Upper lobe of right lung (tissue), 1 donor: ENCODE data around the gene RAP1GAP2. TPM values are rescaled to one million over a fixed set of nuclear protein-coding genes. Genes with fewer than 3 reads are reported as not detected.

Experiments
- ATAC-seq: fragments of 200-7000 bp; cut with Tn5 transposase; one replicate; pipeline ENCODE4 v1.9.1; 2020; ENCODE audit warnings: mild to moderate bottlenecking, moderate library complexity
- DNase-seq: peaks from one replicate; pipeline ENCODE4 v3.0.0-alpha.2; 2020
- H3K27ac ChIP-seq: fragments of 200-600 bp; one replicate; pipeline ENCODE4 v1.8.0; 2022
- H3K27me3 ChIP-seq: fragments of 200-600 bp; one replicate; pipeline ENCODE4 v1.8.0; 2022; ENCODE audit warnings: mild to moderate bottlenecking
- H3K36me3 ChIP-seq: fragments of 200-600 bp; one replicate; pipeline ENCODE4 v1.8.0; 2022
- H3K4me1 ChIP-seq: fragments of 200-600 bp; one replicate; pipeline ENCODE4 v1.8.0; 2022
- H3K4me3 ChIP-seq: fragments of 200-600 bp; one replicate; pipeline ENCODE4 v1.8.0; 2022; ENCODE audit warnings: mild to moderate bottlenecking
- H3K9me3 ChIP-seq: fragments of 200-600 bp; one replicate; pipeline ENCODE4 v1.8.0; 2022
- intact Hi-C: fragments of 100-400 bp; cut with DNase I; formaldehyde crosslinking; loops from one replicate; pipeline ENCODE4 v1.11.0; 2022
- total RNA-seq: library from RNA; stranded (reverse); fragmentation: NEBNext Ultra II Directional; extraction: Animal tissue kit (Norgen Biotek cat#: 25700); gene quantifications from one replicate; pipeline ENCODE4 v1.2.1, GENCODE V29; 2021
- TF ChIP-seq, protein P1 (sequence below): fragments of 200-600 bp; IDR thresholded peaks from one replicate; pipeline ENCODE4 v1.8.0; 2022; ENCODE audit warnings: antibody characterized with exemption
- donor health status: DM: no; HTN: yes; CAD: no; lungs with severe emphysema.

The RAP1GAP2 gene
- total RNA-seq, 1 donor from 2014 or later: 16.1 TPM

GRCh38 chr17:2946144-2946543 lies 149.9 kb downstream of the RAP1GAP2 start:
- TF ChIP-seq, protein P1, sequence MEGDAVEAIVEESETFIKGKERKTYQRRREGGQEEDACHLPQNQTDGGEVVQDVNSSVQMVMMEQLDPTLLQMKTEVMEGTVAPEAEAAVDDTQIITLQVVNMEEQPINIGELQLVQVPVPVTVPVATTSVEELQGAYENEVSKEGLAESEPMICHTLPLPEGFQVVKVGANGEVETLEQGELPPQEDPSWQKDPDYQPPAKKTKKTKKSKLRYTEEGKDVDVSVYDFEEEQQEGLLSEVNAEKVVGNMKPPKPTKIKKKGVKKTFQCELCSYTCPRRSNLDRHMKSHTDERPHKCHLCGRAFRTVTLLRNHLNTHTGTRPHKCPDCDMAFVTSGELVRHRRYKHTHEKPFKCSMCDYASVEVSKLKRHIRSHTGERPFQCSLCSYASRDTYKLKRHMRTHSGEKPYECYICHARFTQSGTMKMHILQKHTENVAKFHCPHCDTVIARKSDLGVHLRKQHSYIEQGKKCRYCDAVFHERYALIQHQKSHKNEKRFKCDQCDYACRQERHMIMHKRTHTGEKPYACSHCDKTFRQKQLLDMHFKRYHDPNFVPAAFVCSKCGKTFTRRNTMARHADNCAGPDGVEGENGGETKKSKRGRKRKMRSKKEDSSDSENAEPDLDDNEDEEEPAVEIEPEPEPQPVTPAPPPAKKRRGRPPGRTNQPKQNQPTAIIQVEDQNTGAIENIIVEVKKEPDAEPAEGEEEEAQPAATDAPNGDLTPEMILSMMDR: no peak
- intact Hi-C loops: no loop called here
- H3K4me1 ChIP-seq: no peaks in the 10 kb centered on the region
- no peak for ATAC-seq
- no peaks in the 10 kb centered on the region for H3K9me3 ChIP-seq
- DNase-seq: no peak
- H3K27ac ChIP-seq: no peak overlapping the region
- peaks cover 9% of the 10 kb centered on the region for H3K27me3 ChIP-seq
- no peaks in the 10 kb centered on the region for H3K36me3 ChIP-seq
- no peak overlapping the region for H3K4me3 ChIP-seq

GRCh38 chr17:2947588-2947950 lies 151.3 kb downstream of the RAP1GAP2 start:
- Histone ChIP-seq H3K27me3 (peaks cover 9% of the 10 kb centered on the region), H3K27ac (no peak overlapping the region), H3K9me3 (no peaks in the 10 kb centered on the region), H3K36me3 (no peaks in the 10 kb centered on the region), H3K4me1 (no peaks in the 10 kb centered on the region), H3K4me3 (no peak overlapping the region)
- TF ChIP-seq, protein P1: no peak
- DNase-seq: peak; percentile 52
- ATAC-seq: no peak
- intact Hi-C loops: no loop called here

- DNase-seq (peak; percentile 42), ATAC-seq (peak; percentile 10)
- intact Hi-C loops: no loop called here
- H3K36me3 ChIP-seq: no peaks in the 10 kb centered on the region
- peaks cover 8% of the 10 kb centered on the region for H3K27me3 ChIP-seq
- TF ChIP-seq, protein P1: no peak
- H3K4me1 ChIP-seq: no peaks in the 10 kb centered on the region
- no peak overlapping the region for H3K4me3 ChIP-seq
- H3K9me3 ChIP-seq: no peaks in the 10 kb centered on the region
- H3K27ac ChIP-seq: no peak overlapping the region
Observed at GRCh38 chr17:2947996-2948550, 151.8 kb downstream of the RAP1GAP2 start.

GRCh38 chr17:2948721-2949468 lies 152.7 kb downstream of the RAP1GAP2 start:
- intact Hi-C loops: no loop called here
- no peak overlapping the region for H3K4me3 ChIP-seq
- H3K27me3 ChIP-seq: no peaks in the 10 kb centered on the region
- no peaks in the 10 kb centered on the region for H3K9me3 ChIP-seq
- no peaks in the 10 kb centered on the region for H3K4me1 ChIP-seq
- no peak for ATAC-seq
- TF ChIP-seq, protein P1: no peak
- no peak overlapping the region for H3K27ac ChIP-seq
- DNase-seq: peak; percentile 34
- H3K36me3 ChIP-seq: no peaks in the 10 kb centered on the region

DNA sequence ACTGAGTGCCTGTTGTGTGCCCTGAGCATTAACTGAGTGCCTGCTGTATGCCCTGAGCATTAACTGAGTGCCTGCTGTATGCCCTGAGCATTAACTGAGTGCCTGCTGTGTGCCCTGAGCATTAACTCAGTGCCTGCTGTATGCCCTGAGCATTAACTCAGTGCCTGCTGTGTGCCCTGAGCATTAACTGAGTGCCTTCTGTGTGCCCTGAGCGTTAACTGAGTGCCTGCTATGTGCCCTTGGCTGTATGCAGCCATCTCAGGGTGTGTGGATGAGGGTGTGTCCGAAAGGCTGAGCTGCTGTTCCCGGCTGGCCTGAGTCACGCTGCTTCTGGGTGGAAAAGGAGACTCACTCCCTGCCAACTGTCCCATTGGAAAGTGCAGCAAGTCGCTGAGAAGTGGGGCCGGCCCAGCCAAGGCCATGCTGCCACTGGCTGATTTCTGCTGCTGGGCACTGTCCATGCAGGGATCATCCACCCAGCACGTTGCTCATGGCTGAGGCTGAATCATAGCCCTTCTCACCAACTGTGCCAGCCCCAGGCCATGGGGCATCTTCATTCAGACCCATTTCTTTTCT lies 153.3 kb downstream of the RAP1GAP2 start:
- no peak overlapping the region for H3K4me3 ChIP-seq
- ATAC-seq (peak; percentile 45), DNase-seq (peak; percentile 46)
- no peak overlapping the region for H3K27ac ChIP-seq
- intact Hi-C loops: no loop called here
- H3K27me3 ChIP-seq: no peaks in the 10 kb centered on the region
- H3K36me3 ChIP-seq: no peaks in the 10 kb centered on the region
- TF ChIP-seq, protein P1: no peak
- H3K4me1 ChIP-seq: no peaks in the 10 kb centered on the region
- no peaks in the 10 kb centered on the region for H3K9me3 ChIP-seq
